Stimulated activated CD4-positive, alpha-beta T cell treated with anti-CD3 and anti-CD28 coated beads, Interleukin-1b, Interleukin-23, amount 100 ng/mL, for 48 hours (primary cell): ENCODE measurements around the gene CSNK2B.
A peak's percentile ranks its signal among the peaks of the same experiment; 100 is the strongest.

Source experiments
- DNase-seq: peaks from one replicate; pipeline ENCODE4 v3.0.0-alpha.2; 2020

CSNK2B gene

DNA sequence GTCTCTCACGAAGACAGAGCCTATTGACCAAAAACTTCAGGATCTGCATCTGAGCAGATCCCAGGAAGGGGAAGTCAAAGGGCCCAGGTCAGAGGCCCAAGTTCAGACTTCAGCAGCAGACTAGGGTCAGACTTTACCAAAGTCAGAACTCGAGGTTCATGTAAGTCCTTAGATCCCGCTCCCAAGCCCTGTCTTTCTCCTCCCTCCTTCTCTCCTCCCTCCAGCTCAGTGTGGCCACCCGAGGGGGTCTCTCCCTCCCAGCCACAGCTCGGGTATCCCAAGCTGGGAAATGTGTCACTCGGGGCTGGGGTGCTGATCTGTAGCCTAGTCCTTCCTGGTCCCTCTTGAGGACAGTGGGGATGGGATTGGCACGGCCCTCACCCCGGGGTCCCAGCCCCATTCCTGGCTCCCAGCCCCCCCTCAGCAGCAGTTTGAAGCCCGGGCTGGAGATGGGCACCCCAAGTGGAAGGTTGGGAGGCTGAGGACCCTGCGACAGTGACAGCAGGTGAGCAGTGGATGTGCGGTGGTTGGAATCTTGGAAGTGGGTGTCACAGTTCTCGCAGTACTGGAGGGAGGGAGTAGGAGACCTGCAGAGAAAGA is 3.7 kb upstream of the CSNK2B start:
- DNase-seq: no peak

DNA sequence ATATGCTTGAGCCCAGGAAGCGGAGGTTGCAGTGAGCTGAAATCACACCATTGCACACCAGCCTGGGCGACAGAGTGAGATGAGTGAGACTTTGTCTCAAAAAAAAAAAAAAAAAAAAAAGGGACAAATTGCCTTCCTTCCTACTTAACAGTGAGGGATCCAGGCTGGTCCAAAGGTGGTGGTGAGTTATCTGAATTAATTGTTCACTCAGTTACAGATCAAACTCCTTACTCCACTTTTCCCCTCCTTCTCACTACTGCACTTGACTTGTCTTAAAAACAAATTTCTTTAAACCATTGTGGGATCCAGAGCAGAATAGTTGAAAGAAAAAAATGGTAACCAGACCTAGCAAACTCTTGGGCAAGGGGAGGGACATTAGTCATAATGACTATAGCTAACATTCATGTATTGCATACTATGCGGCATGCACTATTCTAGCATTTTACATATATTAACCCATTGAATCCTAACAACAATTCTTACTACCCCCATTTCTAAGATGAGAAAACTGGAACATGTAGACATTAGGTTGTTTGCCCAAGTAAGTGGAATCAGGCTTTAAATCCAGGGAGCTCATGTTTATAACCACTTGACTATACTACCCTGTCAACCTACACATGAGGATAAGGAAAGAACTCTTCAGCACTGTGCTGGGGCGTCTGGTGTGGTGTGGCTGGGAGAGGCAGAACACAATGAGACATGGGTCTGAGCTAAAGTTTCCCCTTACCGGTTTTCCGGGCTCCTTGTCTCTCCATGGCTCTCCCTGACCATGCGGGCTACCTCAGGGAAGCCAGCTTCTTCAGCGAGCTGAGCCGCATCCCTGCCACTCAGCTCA is 2.5 kb upstream of the CSNK2B start:
- DNase-seq: no peak

DNA sequence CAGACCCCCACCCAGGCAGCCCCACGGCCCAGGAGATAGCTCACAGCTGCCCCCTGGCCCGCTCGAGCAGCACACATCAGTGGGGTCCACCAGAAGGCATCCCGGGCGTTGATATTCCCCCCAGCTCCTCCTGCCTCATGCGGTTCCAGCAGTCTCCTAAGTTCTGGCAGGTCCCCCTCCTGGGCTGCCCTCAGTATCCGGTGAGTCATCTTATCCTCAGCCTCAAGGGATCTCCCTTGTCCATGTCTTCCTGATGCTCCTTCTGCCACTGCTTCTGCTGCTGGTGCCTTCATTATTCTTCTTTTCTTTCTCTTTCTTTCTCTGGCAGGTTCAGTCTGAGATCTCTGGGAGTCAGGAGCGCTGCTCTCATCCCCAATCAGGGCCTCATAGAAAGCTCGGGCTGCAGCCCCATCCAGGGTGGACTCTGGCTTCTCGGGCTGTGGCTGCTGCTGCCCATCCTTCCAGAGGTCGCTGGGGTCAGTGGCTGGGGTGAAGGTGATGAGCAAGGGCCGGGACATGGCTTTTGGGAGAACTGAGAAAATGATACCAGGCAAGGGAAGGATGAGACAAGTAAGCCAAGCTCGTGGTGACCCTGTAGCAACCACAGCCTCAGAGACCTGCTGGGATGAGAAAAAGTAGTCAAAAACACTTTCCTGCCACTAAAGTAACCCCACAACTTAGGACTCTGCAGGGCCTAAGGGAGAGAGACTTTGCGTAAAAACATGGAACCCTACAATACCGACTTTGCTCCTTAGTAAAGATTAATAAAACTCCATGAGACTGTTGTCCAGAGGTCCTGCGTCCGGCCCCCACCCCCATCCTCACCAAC is 1.7 kb upstream of the CSNK2B start:
- DNase-seq: no peak

DNA sequence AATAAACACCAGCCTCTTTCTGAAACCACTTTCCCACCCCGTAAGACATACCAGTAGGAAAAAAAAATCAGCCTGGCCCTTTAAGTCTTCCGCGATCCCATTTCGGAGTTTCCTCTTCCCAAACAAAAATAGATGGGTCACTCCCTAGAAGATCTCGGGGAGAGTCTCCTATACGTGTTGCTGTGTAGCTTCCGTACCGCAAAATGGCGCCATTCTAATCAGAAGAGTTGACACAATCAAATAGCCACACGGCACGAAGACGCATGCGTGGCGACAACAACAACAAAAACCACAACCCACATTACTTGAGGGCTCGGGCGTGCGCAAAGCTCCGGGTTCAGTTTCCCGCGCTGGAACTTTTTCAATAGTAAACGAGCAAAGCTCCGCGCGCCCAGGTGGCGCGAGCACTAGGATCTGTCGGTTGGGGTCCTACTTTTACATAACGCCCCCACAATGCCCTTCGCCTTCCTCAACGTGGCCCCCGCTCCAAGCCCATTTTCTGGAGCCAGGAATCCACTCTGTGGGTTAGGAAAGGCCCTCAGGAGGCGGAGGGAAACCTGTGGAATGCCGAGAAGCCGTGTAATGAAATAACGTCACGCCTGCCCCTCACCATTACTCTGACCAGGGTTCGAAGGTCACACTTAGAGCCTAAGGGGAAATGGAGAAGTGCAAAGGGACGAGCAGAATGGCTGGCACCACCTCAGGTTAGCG is 935 bp upstream of the CSNK2B start, which contains the start of gene GPANK1:
Gene GPANK1 (minus strand): TSS at position 208 of the 711 bp plus-strand sequence. CDS start 519 bp downstream, outside the sequence.
- DNase-seq: peak; percentile 92

DNA sequence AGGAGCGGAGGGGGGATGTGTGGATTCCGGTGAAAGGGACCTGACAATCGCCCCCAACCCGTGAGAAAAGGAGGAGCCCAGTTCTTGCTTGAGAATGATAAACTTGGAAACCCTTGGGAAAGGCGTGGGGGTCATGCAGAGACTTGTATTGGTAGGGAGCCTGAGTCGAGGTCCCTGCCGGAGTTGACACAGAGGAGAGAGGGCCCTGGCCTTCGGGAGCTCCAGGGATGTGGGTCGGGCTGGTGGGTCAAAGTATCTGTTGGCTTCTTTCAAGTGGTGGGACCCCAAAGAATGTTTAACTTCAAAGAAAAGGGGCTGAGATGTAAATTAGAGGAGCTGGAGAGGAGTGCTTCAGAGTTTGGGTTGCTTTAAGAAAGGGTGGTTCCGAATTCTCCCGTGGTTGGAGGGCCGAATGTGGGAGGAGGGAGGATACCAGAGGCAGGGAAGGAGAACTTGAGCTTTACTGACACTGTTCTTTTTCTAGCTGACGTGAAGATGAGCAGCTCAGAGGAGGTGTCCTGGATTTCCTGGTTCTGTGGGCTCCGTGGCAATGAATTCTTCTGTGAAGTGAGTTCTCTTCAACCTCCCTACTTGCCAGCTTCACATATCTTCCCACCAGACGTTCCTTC is 571 bp downstream of the CSNK2B start:
- no peak for DNase-seq

DNA sequence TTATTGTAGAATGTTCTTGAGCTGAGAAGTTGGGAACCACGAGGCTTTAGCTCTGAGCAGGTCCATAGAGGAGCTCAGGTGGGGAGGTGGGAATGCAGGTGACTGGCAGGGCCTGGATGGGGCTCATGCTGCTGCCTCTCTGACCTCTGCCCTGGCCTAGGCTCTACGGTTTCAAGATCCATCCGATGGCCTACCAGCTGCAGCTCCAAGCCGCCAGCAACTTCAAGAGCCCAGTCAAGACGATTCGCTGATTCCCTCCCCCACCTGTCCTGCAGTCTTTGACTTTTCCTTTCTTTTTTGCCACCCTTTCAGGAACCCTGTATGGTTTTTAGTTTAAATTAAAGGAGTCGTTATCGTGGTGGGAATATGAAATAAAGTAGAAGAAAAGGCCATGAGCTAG is 3.8 kb downstream of the CSNK2B start, which contains the start of gene LY6G5B:
Gene LY6G5B (plus strand): TSS at position 301 of the 400 bp plus-strand sequence. CDS start 975 bp downstream, outside the sequence.
- DNase-seq: no peak

DNA sequence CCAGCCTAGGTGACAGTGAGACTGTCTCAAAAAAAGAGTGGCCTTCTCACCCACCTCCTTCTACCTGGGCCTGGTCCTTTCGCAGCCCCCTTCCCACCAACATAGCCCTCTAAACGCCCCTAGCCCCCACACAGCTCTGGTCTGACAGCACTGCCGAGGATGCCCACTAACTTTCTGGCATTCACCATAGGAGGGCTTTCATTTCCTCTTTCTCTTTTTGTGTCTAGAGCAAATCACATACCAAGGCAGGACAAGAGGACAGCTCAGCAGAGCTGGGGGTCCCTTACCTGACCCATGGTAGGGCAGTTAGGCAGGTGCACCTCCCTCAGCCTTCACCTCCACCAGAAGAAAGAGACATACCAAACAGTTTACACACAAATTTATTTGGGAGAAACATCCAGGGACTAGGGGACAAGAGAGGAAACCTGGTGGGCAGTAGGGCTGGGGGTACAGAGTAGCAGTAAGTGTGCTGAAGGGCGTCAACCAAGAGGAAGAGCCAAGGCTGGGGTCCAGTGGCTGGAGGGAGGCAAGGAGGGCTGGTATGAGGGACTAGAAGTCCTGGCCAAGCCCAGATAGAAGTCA is 10.5 kb downstream of the CSNK2B start:
- DNase-seq: no peak

DNA sequence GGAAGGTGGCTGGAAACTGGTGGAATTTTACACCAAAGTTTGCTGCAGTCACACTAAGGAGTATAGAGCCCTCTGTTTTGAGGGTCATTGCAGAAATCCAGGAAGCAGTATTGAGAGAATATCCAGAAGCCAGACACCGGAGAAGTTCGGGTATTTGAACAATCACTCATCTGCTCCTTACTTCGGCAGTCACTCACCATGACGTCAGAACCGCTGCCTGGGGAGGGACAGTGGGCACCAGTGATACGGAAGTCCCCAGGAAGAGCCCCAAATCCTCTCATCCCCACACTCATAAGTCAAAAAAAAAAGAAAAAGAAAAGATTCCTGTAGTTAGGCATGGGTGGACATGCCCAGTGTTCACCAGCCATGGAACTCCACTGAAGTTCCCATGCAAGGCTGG is 11.0 kb downstream of the CSNK2B start:
- DNase-seq: no peak

DNA sequence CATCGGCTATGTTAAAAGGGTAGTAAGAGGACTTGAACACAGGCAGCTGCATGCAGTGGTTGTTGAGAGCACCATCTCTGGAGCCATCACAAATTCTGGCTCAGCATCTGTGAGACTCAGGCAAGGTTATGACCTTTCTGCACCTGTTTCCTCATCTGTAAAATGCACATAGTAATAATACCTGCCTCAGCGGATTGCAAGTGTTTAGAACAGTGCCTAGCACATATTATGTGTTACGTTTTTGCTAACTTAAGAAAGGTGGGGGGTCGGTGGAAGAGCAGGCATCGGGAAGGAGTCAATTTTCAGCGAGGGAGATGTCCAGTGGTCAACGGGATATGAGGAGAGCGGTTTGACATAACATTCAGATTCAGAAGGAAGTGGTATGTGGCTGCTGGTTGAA is 12.1 kb downstream of the CSNK2B start:
- DNase-seq: no peak

DNA sequence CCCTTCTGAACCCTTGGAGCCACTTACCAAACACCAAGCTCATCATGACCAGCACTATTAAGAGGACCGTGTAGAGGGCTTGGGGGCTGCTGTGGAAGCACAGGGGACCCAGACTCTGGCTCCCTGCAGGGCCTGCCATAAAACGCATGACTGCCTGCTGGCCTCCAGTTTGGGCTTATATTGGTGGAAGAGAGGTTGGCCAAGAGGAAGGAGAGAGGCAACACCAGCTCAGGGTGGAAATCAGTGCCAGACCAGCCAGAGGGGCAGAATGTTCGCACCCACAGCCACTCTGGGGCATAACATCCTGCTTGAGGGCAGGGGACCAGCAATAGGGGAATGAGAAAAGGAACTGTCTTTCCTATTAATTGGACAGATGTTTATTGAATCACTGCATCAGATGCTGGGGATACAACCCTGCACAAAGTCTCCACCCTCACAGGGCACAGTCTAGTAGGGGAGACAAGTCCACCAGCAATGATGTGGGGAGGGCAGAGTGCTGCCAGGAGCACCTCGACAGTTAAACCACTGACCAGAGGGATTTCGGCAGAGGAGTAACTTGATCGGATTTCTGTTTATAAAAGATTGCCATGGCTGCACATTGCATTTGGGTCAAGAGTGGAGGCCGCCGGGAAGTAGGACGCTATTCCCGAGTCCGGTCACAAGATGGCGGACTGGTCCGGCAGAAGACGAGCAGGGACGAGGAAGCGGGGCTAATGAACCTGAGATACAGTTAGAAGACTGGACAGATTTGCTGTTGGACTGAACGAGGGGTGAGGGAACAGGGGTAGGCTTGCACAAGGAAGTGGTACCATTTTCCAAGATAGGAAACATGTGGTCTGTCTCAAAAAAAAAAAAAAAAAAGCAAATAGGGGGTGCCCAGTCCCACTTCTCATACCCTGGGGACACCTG is 14.6 kb downstream of the CSNK2B start, which contains the start of gene LY6G5C:
Gene LY6G5C (minus strand): TSS at position 842 of the 909 bp plus-strand sequence. CDS start 694 bp downstream, at position 148.
- DNase-seq: peak; percentile 65

DNA sequence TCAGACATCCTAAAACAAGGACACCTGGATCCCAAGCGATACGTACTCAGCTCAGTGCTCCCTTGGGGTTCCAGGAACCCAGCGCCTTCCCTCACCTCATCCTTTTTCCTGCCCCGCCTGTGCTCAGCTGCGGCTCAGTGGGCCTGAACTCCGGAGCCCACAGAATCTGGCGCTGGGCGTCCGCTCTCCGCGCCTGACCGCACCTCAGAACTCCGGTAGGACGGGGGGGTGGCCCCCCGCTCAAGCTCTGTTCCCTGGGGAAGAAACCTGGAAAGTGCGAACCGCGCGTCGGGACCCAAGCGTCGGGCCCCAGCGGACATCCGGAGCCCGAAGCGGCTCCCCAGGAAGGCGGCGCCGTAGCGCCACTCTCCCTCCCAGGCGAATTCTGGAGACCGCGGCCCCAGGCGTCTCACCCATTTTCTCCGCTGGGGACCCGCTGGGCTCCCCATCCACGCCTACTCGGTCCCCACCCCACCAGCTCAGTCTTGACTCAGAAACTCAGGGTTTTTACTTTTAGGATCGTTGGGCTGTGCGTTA is 15.3 kb downstream of the CSNK2B start:
- peak; percentile 37 for DNase-seq

DNA sequence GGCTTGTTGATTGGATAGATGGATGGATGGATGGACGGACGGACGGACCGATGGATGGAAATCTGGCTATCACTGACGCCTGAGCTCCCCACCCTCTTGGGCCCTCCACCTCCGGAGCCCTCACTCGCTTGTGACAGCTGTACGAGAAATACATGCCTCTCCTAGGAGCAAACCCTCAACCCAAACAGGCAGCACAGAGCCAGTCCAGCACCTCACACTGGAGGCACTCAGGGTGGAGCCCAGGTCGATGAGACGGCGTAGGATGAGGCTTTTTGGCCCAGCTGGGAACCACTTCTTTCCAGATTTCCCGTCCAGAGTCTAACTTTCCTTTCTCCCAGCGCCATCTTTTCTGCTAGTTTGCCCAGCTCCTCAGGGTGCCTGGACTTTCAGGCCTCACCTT is 17.7 kb downstream of the CSNK2B start:
- no peak for DNase-seq

DNA sequence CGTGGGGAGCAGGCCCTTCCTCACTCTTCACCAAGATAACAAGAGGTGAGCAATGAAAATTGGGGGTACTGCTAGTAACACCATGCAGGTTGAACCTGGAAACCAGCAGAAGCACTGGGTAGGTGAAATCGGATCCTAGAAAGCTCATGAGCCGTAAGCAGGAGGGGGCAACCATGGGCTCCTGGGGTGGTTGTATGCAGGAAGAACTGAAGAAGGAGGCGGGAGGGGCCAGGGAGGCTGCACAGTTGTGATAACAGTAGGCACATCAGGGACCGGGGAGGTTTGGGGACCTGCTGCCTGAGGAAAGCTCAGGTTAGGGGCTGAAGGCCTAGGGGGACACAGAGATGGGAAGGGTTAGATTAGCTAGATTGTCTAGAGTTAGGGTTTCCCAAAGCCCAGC is 20.6 kb downstream of the CSNK2B start:
- no peak for DNase-seq

DNA sequence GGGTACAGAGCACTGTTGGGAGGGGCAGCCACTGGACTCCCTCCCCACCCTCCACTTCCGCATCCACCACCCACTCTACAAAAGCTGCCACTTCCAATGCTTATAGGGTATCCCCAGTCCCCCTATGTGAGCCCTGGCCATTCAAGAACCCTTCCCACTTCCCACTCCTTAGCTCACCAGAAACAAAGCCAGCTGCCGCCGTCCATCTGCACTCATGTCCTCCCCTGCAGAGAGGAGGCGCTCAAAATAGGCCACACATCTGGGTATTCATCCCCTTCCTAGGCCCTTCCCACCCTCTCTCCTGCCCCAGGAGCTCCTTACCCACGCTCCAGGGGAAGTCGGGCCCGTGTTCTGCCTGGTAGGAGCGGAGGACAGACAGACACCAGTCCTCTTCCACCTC is 21.4 kb downstream of the CSNK2B start:
- no peak for DNase-seq

DNA sequence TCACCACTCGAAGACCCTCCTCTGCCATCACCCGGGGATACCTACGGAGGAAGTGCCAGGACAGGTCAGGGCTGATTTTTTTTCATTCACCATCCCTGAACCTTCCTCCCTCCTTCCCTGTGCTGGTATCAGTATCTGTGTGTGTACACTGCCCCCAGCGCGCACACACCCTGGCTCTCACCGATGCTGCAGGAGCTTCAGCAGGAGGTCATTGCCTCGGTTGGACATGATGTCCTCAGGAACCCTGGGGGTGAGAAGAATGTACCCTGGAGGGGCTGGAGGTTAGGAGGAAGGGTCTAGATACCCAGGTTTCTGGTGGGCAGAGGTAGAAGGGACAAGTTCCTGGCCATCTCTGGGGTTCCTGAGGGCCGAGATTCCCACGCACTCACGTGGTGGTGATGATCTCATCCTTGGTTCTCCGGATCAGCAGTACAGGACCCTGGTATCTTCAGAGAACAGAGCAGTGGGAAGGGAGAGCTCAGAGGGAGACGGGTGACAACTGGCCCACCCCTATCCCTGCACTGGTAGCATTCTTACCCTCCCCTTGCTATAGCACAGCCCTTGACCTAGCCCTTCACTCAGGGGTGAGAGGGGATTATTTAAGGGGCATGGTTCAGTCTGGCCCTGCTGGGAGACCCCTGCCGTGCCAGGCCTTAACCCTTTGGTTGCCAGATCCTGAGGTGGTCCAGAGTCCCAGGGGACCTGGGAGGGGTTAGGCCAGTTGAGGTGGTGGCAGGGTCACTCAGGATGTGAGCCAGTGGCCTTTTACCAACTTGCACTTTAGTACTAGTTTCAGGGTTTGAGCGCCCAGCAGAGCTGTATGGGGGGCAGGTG is 22.2 kb downstream of the CSNK2B start:
- DNase-seq: no peak

DNA sequence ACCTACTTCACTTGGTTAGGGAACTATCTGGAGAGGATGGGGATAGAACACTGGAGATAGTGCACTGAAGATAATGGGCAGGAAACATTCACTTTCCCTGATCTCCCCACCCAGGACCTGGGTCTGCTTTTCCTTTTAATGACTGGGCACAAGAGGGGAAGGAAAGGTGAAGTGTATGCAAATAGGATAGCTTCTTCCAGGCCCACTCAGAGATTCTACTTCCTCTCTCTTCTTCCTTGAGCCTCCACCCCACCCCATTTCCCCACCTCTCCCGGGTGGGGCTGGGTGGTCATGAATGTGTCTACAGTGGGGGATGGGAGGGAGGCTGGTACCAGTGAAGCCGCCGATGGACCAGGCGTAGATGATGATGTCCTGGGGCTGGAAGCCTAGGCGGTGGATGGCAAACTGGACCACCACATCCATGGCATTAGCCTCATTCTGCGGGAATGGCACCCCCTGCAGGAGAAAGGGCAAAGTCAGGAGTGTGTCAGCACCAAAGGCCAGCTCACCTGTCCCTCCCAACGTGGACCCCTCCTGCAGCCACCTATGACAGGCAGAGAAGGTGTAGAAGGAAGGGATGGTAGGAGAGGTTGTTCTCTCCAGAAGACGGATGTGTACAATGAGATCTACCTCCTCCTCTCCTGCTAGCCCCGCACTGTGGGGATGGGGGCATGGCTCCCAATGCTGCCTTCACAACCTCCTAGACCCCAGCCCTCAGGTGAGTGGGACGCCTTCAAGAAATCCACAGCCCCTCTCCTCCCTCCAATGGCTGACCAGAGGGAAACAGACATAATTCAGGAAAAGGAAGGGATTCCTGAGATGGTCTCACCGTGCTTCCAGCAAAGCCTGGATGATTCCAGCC is 23.6 kb downstream of the CSNK2B start:
- DNase-seq: no peak

DNA sequence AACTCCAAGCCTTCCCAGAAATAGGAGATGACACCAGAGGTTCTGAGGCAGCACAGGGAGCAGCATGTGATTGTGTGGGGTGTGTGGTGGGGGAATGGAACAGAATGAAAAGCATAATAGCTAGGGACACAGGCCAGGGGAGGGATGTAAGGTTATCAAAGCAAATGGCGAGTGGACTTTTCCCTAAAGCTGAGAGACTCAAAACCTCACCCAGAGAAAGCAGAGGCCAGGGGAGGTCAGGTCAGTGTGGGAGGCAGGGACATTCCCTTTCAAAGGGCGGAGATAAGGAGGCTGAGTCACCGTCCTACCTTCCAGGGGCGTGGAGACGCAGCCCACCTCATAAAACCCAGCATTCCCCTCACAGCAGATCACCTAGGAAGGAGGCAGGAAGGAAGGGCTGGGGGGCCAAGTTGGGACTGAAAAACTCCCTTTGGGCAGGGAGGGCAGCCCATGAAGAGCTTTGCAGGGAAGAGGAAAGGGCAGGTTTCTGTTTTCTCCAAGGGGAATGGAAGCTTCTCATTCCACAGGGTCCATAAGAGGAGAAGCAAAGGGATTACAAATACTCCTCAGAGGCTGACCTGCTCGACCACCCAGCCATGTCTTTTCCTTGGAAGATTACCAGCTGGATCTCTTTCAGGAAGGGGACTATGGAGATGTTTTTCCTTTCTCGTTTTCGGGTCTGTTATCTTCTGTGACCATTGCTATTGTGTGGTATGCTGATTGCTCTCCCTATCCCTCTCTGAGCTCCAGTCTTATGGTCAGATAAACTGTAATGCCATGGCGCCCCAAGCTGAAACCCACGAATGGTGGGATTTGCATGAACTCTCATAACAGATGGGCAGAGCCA is 24.6 kb downstream of the CSNK2B start:
- no peak for DNase-seq
